Superior temporal gyrus (tissue), 1 donor: ENCODE measurements around the gene IGF1R.

Source experiments
- DNase-seq: peaks from one replicate; pipeline ENCODE4 v3.0.0-alpha.2; 2016; ENCODE audit errors: extremely low spot score

Gene IGF1R

DNA sequence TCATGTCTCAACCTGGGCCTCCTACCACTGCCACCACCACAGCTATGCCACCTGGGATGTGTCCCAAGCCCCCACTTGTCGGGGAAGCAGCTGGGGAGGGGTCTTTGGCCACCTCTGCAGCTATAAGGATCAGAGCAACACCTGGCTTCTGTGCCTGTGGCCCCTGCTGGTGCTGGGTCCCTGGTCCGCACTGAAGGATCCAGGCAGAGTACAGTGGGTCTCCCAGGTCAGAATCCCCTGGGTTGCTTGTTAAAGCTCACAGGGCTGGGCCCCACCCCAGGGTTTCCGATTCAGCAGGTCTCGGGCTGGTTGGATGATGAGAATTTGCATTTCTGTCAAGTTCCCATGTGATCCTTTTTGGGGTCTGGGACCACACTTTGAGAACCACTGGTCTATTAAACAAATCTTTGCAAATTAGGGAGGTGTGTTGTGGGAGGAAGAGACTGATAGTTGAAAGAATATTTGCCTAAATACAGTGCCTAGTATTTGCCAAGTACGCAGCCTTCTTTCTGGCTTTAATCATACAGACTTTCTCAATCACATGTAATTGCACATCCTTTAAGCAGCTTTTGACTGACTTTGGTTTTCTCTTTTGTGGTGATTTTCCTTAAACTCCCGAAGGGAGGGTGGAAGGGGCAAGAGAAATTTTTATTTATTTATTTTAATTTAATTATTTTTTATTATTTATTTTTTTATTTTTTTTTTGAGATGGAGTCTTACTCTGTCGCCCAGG lies 127.3 kb downstream of the IGF1R start:
- no peak for DNase-seq

DNA sequence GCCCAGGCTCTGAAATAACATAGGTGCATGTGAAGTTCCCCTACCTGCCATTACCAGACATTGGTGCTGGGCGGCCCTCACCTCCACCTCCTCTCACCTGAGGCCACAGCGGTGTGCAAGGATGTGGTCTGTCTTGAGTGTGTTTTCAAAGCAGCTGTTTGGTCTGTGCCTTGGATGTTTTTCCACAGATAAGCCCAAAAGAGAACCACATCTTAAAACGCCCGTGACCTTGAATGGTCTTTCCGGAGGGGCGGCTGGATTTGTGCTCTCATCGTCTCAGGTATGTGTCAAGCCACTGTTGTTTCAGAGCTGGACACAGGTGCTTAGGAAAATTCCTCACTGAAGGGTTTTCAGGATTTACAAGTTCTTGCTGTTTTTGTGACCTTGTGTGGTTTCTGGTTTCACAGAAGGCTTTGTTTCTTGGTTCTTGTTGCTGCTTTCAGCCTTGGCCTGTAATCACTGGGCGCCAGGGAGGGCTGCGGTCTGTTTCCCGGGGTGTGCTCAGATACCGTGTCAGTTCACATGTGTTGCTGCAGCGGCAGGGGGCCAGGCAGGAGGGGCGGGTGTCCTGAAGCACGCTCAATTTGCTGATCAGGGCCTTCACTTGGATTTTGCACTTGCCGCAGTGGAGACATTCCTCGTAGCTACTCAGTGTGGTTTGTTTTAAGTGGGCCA lies 128.4 kb downstream of the IGF1R start:
- DNase-seq = no peak

DNA sequence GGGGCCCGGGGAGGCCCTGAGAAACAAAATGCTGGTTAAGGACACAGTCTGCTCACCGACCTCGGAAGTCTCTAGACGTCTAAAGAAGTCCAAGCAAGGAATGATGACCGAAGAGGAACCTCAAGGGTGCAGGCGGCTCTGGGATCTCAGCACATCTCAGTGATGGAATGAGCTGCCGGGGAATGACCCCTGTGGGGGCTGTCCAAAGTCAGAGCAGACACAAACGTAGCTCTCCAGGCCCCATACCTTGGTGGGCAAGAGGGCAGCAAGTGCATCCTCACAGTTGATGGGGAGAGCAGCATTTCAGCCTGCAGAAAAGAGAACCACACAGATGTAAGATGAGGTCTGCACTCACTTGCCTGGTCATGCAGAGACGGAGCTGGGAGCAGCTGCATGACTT lies 129.1 kb downstream of the IGF1R start:
- no peak for DNase-seq

DNA sequence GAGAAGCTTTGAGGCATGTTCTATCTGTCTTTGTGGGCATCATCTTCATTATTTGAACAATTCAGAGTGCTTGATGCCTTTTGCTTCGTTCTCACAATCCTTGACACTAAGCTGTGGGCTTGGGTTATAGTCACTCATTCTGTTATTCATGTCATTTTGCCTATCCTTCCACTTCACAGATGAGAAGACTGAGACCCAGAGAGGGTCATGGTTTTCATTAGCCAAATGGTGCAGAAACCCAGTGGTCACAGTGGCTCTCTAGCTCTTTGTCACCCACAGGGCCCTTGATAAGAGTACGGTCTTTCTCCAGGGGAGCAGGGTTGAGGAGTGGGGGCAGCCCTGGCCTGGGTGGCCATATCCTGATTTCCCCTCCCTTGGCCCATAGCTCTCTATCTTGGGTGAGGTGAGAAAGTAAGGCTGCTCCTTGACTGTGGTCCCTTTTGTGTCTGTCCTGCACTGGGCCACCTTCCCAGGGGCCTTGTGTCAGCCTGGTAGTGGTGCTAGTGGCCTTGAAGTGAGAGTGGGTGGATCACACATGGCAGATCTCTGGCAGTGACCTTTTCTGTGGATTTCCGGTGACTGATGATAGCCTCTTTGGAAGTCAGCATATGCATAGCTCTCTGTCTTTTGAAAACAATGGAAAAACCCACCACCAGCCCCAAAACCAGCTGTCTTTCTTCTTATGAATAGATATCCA lies 130.1 kb downstream of the IGF1R start:
- no peak for DNase-seq

DNA sequence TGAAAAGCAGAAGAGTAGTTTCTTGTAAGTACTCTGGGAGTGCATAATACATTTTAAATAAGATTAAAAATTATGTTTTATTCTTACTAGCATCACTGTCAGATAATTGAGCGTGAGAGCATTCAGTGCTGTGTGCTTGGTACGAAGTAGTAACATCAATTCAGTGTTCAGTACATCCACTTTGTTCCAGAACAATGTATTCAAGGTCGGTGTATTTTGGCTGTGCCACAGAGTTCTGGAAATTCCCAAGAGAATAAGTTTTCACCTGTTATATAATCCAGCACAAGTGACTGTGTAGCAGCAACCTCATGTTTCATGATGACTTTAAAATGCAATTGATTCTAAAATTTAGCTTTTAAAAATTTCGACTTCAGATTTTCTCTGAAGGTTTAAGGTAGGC lies 130.6 kb downstream of the IGF1R start:
- peak; percentile 68 for DNase-seq

DNA sequence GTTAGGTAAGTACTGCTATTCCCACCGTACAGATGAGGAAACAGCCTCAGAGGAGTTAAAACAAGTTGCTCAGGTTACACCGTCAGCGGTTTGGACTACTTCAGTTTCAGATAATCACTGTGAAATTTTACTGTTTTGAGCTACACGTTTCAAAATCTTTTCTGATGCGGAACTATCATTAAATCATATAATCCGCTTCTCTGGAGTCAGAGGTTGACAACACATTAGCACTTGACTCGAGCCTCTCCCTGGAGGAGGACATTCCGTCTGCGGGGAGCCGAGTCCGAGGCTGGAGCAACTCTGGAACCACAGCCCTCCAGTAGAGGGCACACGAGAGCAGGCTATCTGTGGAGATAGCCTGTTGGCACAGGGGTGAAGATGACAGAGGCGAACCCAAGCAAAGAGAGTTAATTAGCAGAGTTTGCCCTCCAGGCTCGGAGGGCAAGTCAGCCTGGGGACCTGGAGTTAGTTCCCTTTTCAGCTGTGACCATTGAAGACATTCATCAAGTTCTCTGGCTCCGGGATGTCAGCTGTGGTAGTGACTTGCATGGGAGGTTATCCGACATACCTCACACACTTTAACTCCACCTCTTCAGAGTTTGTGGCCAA lies 131.2 kb downstream of the IGF1R start:
- DNase-seq = peak; percentile 92

DNA sequence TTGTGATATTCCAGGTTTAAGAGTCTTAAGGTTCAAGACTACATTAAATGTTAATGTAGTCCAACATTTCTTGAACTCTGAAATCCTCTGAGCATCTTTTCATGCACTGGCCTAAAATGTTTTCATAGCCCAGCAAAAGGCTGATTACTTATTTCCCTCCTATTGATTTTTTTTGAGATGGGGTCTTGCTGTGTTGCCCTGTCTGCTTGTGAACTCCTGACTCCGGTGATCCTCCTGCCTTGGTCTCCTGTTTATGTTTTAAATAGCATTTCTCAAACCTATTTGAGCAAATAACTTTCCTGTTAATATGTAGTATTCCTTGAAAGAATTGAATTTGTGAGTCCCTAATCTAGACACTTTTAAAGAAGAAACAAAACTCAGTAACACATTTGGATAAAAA lies 133.5 kb downstream of the IGF1R start:
- no peak for DNase-seq

DNA sequence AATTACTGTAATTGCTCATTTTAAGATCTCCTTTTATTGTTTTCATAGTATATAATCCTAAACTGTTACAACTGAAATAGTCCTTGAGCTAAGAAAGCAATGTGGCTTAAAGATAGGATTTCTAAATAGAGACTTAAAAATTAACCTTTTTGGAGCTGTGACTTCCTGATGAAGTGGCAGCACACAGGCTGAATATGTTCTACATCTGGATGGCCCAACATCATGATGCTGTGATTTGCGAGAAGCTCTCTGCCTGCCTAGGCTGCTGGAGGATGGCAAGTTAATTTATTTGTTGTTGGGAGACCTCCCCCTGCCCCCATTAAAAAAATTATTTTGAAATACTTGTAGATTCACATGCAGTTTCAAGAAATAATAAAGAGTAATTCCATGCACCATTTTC lies 134.5 kb downstream of the IGF1R start:
- no peak for DNase-seq

DNA sequence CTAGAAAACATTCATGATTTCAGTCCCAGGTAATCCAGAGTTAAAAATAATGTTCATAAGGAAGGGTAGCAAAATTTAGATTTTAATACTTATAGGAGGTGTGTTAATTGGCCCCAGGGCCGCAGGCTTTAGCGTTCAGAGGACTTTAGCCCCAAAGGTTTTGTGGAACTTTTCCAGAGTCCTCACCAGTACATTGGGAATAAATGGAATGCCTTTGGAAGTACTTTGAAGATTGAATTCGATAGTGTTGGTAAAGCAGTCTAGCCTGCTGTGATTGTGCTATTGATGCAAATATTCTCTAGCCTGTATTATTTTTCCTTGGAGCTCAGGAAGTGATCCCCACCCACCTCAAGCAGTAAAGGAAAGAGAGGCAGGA lies 137.1 kb downstream of the IGF1R start:
- DNase-seq = no peak

DNA sequence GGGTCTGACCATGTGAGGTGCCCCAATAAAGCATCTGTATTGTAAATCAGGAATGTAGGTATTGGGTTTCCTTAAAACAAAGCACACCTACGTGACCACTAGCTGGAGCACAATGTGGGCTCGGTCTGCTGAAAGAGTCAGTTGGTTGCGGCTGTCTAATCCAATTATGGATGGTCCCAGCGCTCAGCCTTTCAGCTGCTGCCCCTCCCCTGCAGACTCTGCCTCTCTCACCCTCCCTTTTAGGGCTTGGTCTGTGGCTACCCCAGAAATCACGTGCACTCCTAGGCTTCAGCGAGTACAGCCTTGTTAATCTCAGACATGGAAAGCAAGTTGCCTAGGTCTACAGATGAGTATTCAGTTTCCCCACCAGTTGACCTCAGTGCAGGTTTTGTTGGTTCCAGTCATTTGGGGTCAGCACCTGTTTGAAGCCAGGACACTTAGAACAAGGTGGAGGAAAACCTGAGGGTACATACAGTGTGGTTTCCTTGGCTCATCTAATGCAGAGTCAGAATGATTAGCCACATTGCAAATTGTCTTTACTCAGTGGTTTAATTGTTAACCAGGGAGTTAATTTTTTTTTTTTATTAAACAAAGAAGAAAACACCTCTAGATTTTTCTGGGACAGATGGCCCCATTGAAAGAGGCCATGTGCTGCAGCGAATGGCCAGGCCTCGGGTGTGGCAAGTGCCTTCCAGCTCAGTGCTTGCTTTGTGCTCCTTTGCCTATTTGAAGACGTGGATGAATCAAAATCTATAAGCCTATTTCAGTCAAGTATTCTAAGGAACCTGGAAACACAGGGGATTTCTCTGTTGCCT lies 137.7 kb downstream of the IGF1R start:
- DNase-seq = no peak

DNA sequence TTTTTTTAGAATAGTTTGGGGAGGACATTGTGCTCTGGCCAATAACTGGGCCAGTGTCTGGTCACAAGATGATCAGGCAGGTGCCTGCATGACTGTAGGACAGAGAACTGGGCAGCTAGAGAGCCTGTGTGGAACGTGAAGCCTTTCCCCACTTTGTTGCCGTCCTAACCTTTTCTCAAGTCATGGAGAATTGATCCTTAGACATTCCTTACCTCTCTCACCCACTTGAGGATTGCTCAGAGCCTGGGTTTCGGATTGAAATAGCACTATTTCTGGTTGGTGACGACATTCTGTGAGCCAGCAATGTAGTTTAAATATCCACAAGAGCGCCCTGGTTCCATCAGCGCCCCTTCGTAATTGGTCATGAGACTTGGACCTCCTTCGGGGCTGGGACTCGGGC lies 138.4 kb downstream of the IGF1R start:
- no peak for DNase-seq

DNA sequence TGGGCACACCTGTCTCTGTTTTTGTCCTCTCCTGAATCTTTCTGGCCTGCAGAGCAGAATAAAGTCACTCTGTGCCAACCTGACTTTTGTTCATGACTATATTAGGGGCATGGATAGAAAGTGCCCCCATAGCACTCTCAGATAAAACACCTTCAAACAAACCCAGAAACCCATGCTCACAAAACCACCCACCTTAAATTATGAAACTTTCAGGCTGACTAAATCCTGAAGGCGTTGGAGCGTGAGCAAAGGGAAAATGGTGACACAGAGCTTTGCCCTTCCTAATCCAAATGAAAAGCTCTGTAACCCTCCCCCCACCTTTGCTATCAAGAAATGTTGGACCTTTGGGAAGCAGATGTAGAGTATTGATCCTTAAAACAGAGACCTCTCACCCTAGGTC lies 138.9 kb downstream of the IGF1R start:
- no peak for DNase-seq

DNA sequence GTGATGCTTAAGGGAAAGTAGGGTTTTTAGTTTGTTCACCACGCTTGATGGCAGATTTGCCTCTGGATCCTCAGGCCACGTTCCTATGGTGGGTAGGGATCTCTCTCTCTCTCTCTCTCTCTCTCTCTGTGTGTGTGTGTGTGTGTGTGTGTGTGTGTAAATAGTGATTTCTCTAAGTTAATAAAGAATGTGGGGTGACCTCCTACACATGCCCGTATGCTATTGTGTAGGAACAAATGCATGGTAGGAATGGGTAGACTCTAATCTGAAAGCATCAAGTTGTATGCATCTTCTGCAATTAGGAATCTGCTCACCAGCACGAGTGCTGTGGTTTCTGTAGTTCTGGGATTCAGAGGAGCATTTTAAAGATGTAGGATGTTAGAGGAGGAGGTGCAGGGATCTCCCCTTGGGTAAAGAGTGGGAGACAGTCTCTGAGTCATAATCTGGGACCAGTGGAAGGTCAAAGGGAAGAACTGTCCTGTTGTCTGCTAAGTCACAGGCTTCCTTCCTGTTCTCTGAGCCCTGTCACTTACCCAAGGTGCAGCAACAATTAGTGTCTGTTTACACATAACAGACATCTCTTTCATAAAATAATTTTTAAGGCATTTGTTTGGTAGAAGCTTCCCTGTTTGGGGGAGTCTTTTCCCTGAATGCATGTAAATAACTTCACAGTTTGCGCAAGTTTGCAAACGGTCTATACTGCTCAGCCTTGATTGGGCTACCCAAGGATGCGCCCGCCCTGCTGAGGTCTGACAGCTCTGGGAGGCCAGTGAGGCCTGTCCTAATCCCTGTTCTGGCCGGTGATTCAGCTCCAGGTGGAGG lies 139.8 kb downstream of the IGF1R start:
- DNase-seq = no peak

DNA sequence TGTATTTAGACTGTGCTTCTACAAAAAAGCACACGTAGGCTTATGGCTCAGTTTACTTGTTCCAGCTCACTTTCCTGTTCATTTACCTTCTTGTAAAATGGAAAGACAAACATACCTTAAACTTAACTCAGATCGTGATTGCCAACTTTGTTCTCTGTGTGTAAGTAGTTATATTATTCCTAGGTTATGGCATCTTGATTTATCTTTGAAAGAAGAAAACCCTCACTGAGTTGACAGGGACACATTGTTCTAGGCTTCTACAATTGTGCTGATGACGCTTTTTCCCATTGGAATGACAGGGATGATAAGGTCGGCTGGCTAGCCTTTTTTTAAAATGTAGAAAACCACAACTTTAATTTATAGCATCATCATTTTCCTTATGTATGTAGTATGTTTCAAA lies 140.7 kb downstream of the IGF1R start:
- DNase-seq = no peak

DNA sequence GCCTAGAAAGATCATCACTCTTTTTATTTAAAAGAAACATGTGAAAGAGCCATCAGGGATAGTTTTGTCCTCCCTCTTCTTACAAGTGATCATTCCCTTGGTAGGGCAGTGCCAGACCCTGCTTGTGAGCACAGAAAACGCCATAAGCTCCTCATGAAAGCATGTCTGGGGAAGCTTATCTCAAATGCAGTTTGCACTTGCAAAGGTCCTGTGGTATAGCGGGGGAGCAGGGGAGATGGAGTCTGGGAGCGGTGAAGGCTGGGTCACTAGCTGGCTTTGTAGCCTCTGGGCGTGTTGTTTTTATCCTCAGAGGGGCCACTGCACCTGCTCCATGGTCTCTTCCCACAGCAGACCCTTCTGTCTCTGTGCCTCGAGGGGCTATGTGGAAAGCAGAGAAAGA lies 141.9 kb downstream of the IGF1R start:
- no peak for DNase-seq

DNA sequence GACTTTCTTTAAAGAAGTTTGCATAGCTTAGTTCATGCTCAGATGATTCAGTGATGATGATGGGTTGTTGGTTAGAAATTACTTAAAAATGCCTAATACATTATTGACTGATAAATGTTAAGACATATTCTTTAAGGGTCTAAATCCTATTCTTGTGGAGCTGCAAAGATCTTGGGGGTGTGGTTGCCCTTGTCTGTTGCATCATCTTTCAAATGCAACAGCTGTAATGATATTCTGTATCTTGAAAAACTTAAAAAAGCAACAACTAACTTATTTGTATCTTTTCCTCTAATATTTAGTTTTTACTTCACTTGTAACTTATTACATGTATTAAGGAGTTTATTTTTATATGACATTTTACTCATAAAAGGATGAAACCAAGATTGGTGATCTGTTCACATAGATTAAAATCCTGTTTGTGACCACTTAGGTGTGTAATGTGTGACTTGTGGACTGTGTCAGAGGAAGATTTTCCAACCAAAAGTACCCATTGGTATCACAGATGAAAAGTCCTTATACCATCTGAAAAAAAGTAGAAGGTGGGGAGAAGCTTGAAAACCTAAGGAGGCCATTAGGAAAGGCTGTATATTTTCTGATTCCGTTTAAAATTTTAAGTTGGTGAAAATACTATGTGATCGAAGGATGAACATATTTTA lies 142.8 kb downstream of the IGF1R start:
- DNase-seq = no peak

DNA sequence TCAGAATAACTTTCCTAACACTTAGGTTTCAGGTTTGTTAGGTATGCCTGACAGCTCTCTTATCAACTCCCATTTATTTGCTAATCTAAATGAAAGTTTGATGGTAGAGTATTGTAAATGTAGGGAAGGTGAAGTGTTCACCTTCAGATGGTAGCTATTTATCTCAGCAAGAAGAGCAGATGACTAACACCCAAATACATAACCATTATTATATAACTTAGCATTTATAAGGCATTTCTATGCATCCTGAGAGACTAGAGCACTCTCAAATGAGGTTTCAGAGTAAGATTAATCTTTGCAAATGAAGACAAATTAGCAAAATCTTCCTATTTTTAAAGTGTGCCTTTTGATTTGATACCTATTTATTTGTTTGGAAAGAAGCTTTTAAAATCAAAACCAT lies 143.8 kb downstream of the IGF1R start:
- no peak for DNase-seq

DNA sequence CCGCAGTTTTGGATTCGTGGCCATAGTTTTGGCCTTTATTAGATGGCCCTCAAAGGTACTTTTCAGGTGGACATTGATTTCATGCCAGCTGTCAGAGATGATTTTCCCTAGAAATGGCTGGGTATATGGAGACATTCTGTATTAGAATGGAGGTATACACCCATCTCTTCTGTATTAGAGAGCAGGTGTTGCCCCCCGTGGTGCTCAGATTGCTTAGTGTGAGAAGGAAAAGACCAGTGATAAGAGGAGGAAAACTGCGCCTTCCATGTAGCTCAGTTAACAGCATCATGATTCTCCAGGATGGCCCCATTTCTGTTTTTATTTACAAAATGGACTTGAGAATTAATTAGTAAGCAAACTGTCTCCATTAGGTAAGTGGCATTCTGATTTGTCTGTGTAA lies 145.9 kb downstream of the IGF1R start:
- DNase-seq = peak; percentile 18

DNA sequence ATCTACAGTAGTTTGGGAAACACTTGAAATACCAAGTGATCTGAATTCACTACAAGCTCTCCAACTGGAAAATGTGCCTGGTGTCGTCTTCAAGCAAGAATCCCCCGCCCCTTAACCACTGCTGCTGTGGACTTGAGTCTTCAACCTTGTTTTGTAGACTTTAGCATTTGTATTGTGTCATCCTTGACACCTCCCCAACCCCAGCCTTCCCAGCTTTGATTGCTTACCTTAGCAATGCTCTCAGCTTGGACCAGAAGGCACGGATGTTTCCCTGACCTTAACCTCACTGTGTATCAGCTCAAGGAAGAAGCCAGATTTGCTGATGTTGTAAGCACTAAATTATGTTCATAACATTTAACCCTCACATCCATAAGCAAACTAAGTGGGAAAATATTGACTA lies 146.4 kb downstream of the IGF1R start:
- DNase-seq = no peak

DNA sequence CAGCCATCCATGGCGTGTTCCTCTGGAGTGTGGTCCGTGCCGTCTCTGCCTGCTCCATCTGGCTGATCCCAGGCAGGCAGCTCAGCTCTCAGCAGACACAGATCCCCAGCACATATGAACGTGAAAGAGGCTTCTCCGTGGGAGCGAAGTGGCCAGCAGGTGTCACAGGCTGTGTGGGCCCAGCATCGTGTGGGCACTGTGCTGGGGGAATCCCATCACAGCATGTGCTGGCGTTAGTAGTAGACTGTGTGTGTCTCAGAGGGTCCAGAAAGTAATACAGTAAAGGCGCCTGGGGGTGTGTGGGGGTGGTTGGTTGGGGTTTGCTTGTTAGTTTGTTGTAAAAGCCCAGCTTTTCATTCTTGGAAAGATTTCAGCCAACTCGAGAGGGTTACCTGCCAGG lies 147.6 kb downstream of the IGF1R start:
- DNase-seq = no peak
